HG03342 (cell line): Measurements from ENCODE around the gene COCH.
A peak's percentile ranks its signal among the peaks of the same experiment; 100 is the strongest.

ENCODE experiments used
- ATAC-seq: cut with Tn5 transposase; IDR thresholded peaks from one replicate; pipeline ENCODE4 v1.9.1; 2021; ENCODE audit warnings: mild to moderate bottlenecking, moderate library complexity; ENCODE audit not compliant: unreplicated experiment

The COCH gene

DNA sequence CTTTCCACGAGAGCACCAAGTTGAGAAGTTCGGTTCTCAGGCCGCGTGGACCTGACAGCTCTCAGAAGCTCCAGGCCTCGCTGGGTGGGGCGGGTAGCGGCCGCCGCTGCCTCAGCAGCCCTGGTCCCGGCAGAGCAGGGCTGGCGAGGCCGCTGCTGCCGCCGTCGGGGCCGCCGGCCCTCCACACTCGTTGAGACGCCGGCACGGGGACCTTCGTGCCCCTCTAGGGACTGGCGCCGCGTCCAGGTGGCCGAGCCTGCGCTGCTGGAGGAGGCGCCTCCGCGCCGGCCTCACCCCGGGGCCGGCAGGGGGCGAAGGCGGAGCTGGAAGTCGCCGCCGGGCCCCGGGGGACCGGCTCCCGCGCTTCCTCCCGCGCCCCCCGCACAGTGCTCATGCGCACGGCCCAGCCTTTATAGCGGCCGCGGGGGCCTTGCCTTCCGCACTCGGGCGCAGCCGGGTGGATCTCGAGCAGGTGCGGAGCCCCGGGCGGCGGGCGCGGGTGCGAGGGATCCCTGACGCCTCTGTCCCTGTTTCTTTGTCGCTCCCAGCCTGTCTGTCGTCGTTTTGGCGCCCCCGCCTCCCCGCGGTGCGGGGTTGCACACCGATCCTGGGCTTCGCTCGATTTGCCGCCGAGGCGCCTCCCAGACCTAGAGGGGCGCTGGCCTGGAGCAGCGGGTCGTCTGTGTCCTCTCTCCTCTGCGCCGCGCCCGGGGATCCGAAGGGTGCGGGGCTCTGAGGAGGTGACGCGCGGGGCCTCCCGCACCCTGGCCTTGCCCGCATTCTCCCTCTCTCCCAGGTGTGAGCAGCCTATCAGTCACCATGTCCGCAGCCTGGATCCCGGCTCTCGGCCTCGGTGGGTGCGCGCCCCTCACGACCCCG is at the start of gene COCH:
TSS of gene COCH (plus strand) at position 440 of the 879 bp plus-strand sequence. CDS start at position 820, 380 bp downstream.
- peak; percentile 62 for ATAC-seq

- ATAC-seq, result no peak
Observed at GRCh38 chr14:30826070-30826469, 48.3 kb upstream of the COCH start.

- no peak for ATAC-seq
Observed at GRCh38 chr14:30829853-30830252, 44.5 kb upstream of the COCH start.

DNA sequence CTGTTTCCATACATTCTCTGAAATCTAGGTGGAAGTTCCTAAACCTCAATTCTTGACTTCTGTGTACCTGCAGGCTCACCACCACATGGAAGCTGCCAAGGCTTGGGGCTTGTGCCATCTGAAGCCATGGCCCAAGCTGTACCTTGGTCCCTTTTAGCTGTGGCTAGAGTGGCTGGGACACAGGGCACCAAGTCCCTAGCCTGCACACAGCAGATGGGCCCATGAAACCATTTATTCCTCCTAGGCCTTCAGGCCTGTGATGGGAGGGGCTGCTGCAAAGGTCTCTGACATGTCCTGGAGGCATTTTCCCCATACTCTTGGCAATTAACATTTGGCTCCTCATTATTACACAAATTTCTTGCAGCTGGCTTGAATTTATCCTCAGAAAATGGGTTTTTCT is 40.0 kb upstream of the COCH start:
- no peak for ATAC-seq

DNA sequence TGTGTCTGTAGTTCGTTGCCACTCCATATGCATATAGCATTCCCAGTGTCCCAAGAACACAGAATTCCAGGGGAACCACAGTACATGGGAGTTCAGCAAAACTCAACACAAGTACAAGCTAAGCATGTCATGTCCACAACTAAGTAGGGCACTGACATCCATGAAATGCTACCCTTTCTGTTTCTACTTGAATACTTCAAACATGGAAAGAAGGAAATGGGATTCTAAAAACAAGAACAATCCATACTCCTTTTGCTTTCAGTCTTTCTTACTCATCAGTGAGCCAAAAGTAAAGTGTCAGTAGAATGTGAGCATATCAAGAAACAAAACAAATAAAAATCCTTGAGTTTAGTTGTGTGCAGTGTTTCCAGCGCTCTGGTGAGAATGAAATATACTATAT is 36.0 kb upstream of the COCH start:
- no peak for ATAC-seq

- no peak for ATAC-seq
Observed at GRCh38 chr14:30840086-30840779, 34.1 kb upstream of the COCH start.

DNA sequence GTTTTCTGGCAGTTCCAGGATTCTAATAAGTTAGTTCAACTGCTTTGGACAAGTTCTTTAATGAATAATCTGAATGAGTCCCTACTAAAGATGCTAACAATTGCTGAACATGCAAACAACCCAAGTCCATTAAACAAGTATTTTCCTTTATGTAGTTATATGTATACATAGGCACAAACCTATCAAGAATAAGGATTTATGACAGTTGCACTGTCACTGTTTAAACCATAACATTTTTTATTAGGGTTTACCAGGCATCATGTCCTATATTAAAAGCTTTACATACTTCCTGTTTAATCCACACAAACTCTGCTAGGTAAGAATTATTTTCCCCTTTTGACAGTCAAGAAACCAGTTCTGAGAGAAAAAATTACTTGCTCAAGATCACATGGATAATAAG is 31.9 kb upstream of the COCH start:
- ATAC-seq, result no peak

DNA sequence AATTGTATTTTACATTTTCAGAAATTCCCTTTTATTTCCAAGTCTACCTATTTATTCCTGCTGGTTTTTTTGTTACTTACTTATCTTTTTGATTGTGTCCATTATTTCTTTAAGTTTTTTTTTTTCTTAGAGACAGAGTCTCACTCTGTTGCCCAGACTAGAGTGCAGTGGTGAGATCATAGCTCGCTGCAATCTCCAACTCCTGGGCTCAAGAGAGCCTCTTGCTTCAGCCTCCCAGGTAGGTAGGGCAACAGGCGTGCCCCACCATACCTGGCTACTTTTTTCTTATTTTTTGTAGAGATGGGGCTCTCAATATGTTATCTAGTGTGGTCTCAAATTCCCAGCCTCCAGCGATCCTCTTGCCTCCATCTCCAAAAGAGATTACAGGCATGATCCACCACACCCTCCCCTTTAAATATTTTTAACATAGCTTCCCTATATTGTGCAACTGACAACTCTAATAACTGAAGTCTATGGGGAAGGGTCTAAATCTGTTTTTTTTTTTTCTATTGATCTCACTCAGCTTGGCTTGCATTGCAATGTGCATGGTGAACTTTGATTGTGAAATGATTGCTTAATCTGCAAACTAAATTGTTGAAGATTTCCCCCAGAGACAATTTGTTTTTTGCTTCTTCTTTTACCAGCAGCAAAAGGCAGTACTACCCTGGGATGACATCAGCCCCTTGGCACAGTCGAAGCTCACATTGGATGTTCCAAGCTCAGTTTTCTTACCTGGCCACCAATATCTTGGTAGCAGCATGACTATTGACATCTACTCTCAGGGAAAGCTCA is 25.7 kb upstream of the COCH start:
- ATAC-seq, result no peak

DNA sequence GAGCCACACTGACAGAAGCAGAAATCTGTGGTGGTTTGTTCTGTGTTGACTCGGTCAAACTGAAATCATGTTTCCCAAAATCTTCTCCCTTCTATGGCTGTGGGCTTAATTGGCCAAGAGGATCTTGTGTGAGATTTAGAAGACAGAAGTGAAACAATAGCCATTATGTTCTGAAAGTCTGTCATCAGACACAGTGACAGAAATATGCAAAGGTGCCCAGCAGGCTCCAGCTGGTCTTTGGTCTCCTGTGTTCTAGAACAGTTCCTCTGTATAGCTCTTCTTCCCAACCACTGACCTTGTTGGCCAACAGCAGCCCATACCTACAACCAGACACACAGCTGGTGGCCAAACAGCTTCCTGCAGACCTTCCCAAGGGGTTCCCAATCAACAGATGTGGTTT is 25.0 kb upstream of the COCH start:
- ATAC-seq, result peak; percentile 93

DNA sequence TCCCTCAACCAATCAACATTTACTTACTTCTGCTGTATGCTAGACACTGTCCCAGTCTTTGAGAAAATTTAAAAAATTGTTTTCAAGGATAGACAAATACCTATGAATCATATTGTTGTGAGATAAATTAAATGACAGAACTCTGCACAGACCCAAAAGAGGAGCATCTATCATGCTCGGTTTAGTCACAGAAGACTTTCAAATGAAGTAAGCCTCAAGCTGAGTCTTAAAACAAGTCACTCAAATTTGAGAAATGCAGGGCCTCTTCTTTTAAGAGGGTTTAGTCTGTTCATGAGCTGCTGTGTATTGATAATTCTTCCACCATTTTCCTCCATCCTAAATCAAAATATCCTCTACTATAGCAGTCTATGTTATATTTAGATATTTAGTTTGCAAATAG is 24.4 kb upstream of the COCH start:
- ATAC-seq, result no peak

- ATAC-seq, result no peak
Observed at GRCh38 chr14:30853946-30854345, 20.4 kb upstream of the COCH start.

GRCh38 chr14:30854492-30854891 is 19.9 kb upstream of the COCH start:
- peak; percentile 32 for ATAC-seq

DNA sequence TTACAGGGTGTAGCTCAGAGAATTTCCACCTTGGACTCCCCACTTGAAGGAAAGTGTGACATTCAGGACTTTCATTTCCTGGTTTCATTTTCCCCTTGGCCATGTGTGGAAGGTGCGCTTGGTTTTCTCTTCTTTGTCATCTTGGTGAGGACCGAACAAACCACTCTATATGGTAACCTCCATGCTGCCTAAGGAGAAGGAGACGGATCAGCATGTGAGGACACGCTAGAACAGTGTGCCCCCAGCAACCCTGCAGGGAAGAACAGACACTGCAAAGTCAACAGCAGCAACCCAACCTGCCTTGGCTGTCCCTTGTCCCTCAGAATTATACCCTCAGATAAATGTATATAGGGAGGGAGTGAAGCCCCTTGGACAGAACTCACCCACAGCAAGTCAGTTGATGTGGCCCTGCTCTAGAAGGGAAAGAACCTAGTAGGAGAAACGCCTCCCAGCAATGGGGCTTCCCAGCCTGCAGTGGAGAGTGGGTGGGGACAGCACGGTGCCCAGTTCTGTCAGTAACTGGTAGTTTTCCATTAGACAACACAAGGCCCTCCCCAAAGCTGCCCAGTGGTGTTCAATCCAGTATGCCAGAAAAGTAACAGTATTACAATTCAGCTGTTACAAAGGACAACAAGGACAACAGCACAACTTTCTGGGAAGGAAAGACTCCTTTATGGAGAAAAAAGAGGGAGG is 18.9 kb upstream of the COCH start:
- ATAC-seq, result peak; percentile 53

DNA sequence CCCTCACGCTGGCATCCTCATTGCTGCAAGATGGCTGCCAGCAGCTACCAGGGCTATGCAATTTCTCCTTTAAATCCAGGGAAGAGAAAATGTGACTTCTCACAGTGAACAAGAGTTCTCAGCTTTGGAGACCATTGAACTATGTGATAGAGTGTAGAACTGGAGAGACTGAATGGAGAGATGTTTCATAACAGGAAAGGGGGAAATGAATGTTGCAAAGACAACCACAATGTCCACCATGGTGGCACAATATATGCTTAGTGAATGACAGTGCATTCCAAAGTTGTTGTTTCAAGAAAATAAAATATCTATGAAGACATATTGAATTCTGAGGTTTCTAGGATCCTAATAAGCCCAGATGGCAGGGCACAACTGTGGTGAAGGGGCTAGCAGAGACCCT is 13.2 kb upstream of the COCH start:
- ATAC-seq, result no peak

- no peak for ATAC-seq
Observed at GRCh38 chr14:30864934-30865333, 9.4 kb upstream of the COCH start.

GRCh38 chr14:30868736-30869135 is 5.6 kb upstream of the COCH start:
- no peak for ATAC-seq

DNA sequence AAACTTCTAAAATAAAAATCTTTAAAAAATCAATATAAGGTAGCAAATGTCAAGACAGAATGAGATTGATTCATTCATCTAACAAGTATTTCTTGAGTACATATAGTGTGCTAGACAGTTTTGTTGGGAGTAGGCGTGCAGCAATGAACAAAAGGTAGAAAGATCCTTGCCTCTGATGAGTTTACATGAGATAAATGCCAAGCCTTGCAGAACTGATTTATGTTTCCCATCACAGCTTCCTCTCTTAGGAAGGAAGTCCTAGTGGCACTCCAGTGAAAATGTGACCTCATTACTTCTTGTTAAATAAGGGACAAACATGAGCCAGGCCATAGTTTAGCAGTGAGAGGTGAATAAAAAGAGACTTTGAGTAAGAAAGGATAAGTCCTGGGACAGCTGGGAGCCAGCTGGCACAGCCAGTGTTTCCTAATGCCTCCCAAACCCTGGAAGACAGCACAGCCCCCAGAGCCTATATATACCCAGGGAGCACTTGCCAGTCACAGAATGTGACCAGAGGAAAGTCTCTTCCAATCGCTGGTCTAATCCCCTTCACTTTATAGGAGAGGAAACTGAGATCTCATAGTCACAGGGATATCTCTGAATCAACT is 4.7 kb upstream of the COCH start:
- no peak for ATAC-seq

GRCh38 chr14:30872602-30873001 is 1.8 kb upstream of the COCH start:
- no peak for ATAC-seq

DNA sequence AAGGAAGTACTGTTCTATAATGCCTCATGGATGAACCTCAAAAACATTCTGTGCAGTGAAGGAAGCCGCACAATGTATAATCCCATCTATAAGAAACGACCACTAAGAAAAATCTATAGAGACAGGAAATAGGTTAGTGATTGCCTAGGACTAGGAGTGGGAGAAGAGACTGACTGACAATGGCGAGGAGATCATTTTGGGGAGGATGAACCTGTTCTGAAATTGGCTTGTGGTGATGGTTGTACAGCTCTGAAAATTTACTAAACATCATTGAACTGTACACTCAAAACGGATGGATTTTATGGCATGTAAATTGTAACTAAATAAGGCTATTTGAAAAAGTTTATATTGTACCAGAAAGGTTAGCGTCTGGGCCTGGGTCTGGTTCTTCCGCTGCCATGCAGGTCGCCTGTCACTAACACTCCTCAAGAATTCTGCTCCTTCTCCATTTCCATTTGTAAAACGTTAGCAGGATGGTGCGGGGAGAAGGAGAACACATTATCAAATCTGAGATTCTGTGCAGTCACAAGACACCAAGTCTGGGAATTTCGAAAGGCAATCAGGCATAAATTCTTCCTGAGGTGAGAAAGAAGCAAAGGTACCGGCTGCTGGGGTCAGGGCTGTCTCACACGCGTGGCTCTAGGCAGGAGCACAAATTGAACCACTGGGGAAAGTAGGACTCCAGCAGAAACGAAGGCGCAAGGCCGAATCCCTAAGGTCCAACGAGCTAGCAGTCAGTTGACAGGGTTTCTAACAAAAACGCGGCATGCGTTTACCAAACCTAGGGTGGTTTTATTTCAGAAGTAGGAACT is 845 bp upstream of the COCH start:
- ATAC-seq, result no peak
